Liver (tissue), 3 donors: ENCODE results near the gene CSH2.
A peak's percentile ranks its signal among the peaks of the same experiment; 100 is the strongest.

Experiments
- ATF3 ChIP-seq: IDR thresholded peaks from 2 replicates; pipeline ENCODE4 v1.6.1; 2016; ENCODE audit warnings: antibody characterized with exemption
- CTCF ChIP-seq: fragments of 150-350 bp; IDR thresholded peaks from 2 replicates; pipeline ENCODE4 v1.5.1; 2017; ENCODE audit warnings: improper control_type of control experiment, low read depth, low read length; ENCODE audit not compliant: missing input control
- JUND ChIP-seq, 2 donors: IDR thresholded peaks; 2 replicates each; pipeline ENCODE4 v1.6.1; 2016; ENCODE audit warnings: antibody characterized with exemption in 2 of 2
- REST ChIP-seq: IDR thresholded peaks from 2 replicates; pipeline ENCODE4 v1.6.1; 2016; ENCODE audit warnings: antibody characterized with exemption, mild to moderate bottlenecking
- RXRA ChIP-seq, 2 donors: IDR thresholded peaks; 2 replicates each; pipeline ENCODE4 v1.6.1; 2017 to 2018; ENCODE audit warnings: antibody characterized with exemption in 2 of 2, mild to moderate bottlenecking in 1 of 2
- SP1 ChIP-seq: IDR thresholded peaks from 2 replicates; pipeline ENCODE4 v1.6.1; 2018; ENCODE audit warnings: antibody characterized with exemption, mild to moderate bottlenecking
- TAF1 ChIP-seq: conservative IDR thresholded peaks from 2 replicates; pipeline ENCODE4 v1.6.1; 2016; ENCODE audit warnings: antibody characterized with exemption, mild to moderate bottlenecking
- YY1 ChIP-seq: IDR thresholded peaks from 2 replicates; pipeline ENCODE4 v1.6.1; 2016; ENCODE audit warnings: antibody characterized with exemption, mild to moderate bottlenecking
- donor health status: healthy.
- donor health status: healthy.

GRCh38 chr17:63834431-63835166 lies 38.9 kb downstream of the CSH2 start:
- TF ChIP-seq CTCF (peak; percentile 36), JUND (IDR thresholded peaks at IDR 0.05) (no peak), REST (no peak), SP1 (no peak), RXRA (IDR thresholded peaks at IDR 0.05) (no peak), YY1 (no peak), TAF1 (no peak), ATF3 (no peak)
